GM23338 (cell line): ENCODE data around the gene RAN. TPM values are rescaled to one million over a fixed set of nuclear protein-coding genes. Genes with fewer than 3 reads are reported as not detected.

Experiments
- ATAC-seq: fragments of 200-7000 bp; cut with Tn5 transposase; 3 replicates; pipeline ENCODE4 v1.9.1; 2020
- DNase-seq: peaks from one replicate; pipeline ENCODE4 v3.0.0-alpha.2; 2015; ENCODE audit warnings: low spot score
- H2AFZ ChIP-seq: fragments of 200-600 bp; sonication (generic); 2 replicates; pipeline ENCODE4 v1.8.0; 2016; ENCODE audit warnings: antibody characterized with exemption, mild to moderate bottlenecking, moderate library complexity
- H3F3A ChIP-seq: fragments of 200-600 bp; sonication (generic); replicated peaks from 2 replicates; pipeline ENCODE4 v1.8.0; 2017; ENCODE audit warnings: antibody characterized with exemption, mixed run types, low read depth
- H3K27ac ChIP-seq: fragments of 200-600 bp; sonication (generic); 2 replicates; pipeline ENCODE4 v1.6.1; 2016; ENCODE audit warnings: low read depth
- H3K27me3 ChIP-seq: fragments of 200-600 bp; sonication (generic); 2 replicates; pipeline ENCODE4 v1.8.0; 2016; ENCODE audit warnings: mild to moderate bottlenecking, mixed run types, moderate library complexity; ENCODE audit not compliant: insufficient read depth
- H3K36me3 ChIP-seq: fragments of 200-600 bp; sonication (generic); 2 replicates; pipeline ENCODE4 v1.8.0; 2016; ENCODE audit warnings: mild to moderate bottlenecking; ENCODE audit not compliant: insufficient read depth
- H3K4me1 ChIP-seq: fragments of 200-600 bp; sonication (generic); 2 replicates; pipeline ENCODE4 v1.8.0; 2016; ENCODE audit warnings: mild to moderate bottlenecking, moderate library complexity; ENCODE audit not compliant: insufficient read depth
- H3K4me2 ChIP-seq: fragments of 200-600 bp; sonication (generic); 2 replicates; pipeline ENCODE4 v1.7.1; 2017; ENCODE audit warnings: mixed run types
- H3K4me3 ChIP-seq: fragments of 200-600 bp; sonication (generic); 2 replicates; pipeline ENCODE4 v1.6.1; 2016; ENCODE audit warnings: mixed run types
- H3K79me2 ChIP-seq: fragments of 200-600 bp; sonication (generic); replicated peaks from 2 replicates; pipeline ENCODE4 v1.8.0; 2017; ENCODE audit warnings: mild to moderate bottlenecking; ENCODE audit not compliant: insufficient read depth
- H3K9me2 ChIP-seq: fragments of 200-600 bp; sonication (generic); 2 replicates; pipeline ENCODE4 v1.8.0; 2017; ENCODE audit not compliant: insufficient read depth
- H4K20me1 ChIP-seq: fragments of 200-600 bp; sonication (generic); replicated peaks from 2 replicates; pipeline ENCODE4 v1.8.0; 2017; ENCODE audit warnings: mild to moderate bottlenecking; ENCODE audit not compliant: insufficient read depth
- H3K27ac Mint-ChIP-seq: 2 replicates; pipeline ENCODE4 v1.8.0; 2020; ENCODE audit warnings: inconsistent platforms, mild to moderate bottlenecking, moderate library complexity, mixed read lengths
- H3K27me3 Mint-ChIP-seq: 3 replicates; pipeline ENCODE4 v1.8.0; 2022; ENCODE audit warnings: low read depth, mild to moderate bottlenecking, moderate library complexity, mixed read lengths, inconsistent platforms; ENCODE audit not compliant: insufficient read depth, poor library complexity
- H3K36me3 Mint-ChIP-seq: 3 replicates; pipeline ENCODE4 v1.8.0; 2021; ENCODE audit warnings: low read depth, mild to moderate bottlenecking, inconsistent platforms, moderate library complexity, mixed read lengths
- H3K4me1 Mint-ChIP-seq: 3 replicates; pipeline ENCODE4 v1.8.0; 2020; ENCODE audit warnings: mild to moderate bottlenecking, inconsistent platforms, mixed read lengths
- H3K4me3 Mint-ChIP-seq: 3 replicates; pipeline ENCODE4 v1.8.0; 2021; ENCODE audit warnings: moderate library complexity, mild to moderate bottlenecking, inconsistent platforms, mixed read lengths
- H3K9me3 Mint-ChIP-seq: 3 replicates; pipeline ENCODE4 v1.8.0; 2020; ENCODE audit warnings: moderate library complexity, mild to moderate bottlenecking, inconsistent platforms, mixed read lengths
- CREB1 ChIP-seq: fragments of 250-450 bp; sonication (Bioruptor Pico); IDR thresholded peaks from 2 replicates; pipeline ENCODE4 v1.5.0; 2020; ENCODE audit warnings: low read depth, mild to moderate bottlenecking, moderate library complexity
- CTCF ChIP-seq, 2 experiments: fragments of 200-600 bp in 1 of 2; sonication (generic) in 1 of 2; conservative IDR thresholded peaks; 2 replicates each; pipeline versions ENCODE4 v1.5.1 to v1.6.1; 2016 to 2017; ENCODE audit warnings: antibody characterized with exemption in 2 of 2, low read depth in 2 of 2, mild to moderate bottlenecking in 2 of 2, moderate library complexity in 1 of 2
- ETS1 ChIP-seq: IDR thresholded peaks from 2 replicates; pipeline ENCODE4 v1.6.1; 2016; ENCODE audit warnings: antibody characterized with exemption
- EZH2phosphoT487 ChIP-seq: fragments of 200-600 bp; sonication (generic); IDR thresholded peaks from one replicate; pipeline ENCODE4 v1.8.1; 2018; ENCODE audit warnings: antibody characterized with exemption; ENCODE audit not compliant: unreplicated experiment
- NANOG ChIP-seq: IDR thresholded peaks from 2 replicates; pipeline ENCODE4 v1.6.1; 2016; ENCODE audit warnings: antibody characterized with exemption, borderline replicate concordance
- ZNF331 ChIP-seq: fragments of 250-450 bp; sonication (Bioruptor Pico); IDR thresholded peaks from 2 replicates; pipeline ENCODE4 v1.5.0; 2020; ENCODE audit warnings: low read depth, mild to moderate bottlenecking, moderate library complexity
- ZNF462 ChIP-seq: fragments of 250-450 bp; sonication (Bioruptor Pico); IDR thresholded peaks from 2 replicates; pipeline ENCODE4 v1.5.0; 2020; ENCODE audit warnings: mild to moderate bottlenecking, moderate library complexity
- polyA plus RNA-seq: library from polyadenylated mRNA; unstranded; fragments of >200 nt; fragmentation: Nextera tagmentation; extraction: Ambion mirVana; gene quantifications from 2 replicates; pipeline ENCODE4 v1.2.1, GENCODE V29; 2016
- total RNA-seq: library from RNA; depleted of rRNA; stranded (reverse); fragments of >200 nt; shearing (Covaris generic); gene quantifications from 2 replicates; pipeline ENCODE4 v1.2.3, GENCODE V29; 2014

Gene RAN
- total and polyA plus RNA-seq, 2 experiments from 2014 or later: 976 to 2,289 TPM

- TF ChIP-seq ZNF462 (CRISPR knock-in tag): no peak
- no peak for TF ChIP-seq EZH2phosphoT487
- no peak for TF ChIP-seq ZNF331 (CRISPR knock-in tag)
- TF ChIP-seq CTCF (conservative IDR thresholded peaks at IDR 0.05; ENCODE audit: low read depth in 2 of 2): no peak
- no peak for TF ChIP-seq NANOG
- TF ChIP-seq CREB1 (CRISPR knock-in tag): no peak
Measured at GRCh38 chr12:130835011-130835410, 36.9 kb upstream of the RAN start (continued).

- Histone ChIP-seq H3K36me3 (no peaks in the 10 kb centered on the region), H3K4me3 (no peak overlapping the region), H3K4me2 (peak overlapping the region; percentile 39), H3K9me2 (no peaks in the 10 kb centered on the region), H3K79me2 (peaks cover 75% of the 10 kb centered on the region), H3K27ac (no peak overlapping the region), H3K4me1 (peaks cover 38% of the 10 kb centered on the region), H3K27me3 (peaks cover 15% of the 10 kb centered on the region), H4K20me1 (no peaks in the 10 kb centered on the region), H2AFZ (no peak overlapping the region), H3F3A (peaks cover 8% of the 10 kb centered on the region; the same call in 1 of the 2 replicates)
- H3K9me3 Mint-ChIP-seq: no peaks in the 10 kb centered on the region; the same call in 1 of the 3 replicates
- H3K4me1 Mint-ChIP-seq: peaks cover 60% of the 10 kb centered on the region
- no peak overlapping the region for H3K27ac Mint-ChIP-seq
- ATAC-seq (no peak), DNase-seq (no peak)
- no peak overlapping the region for H3K4me3 Mint-ChIP-seq
- H3K27me3 Mint-ChIP-seq: peaks cover 8% of the 10 kb centered on the region
- H3K36me3 Mint-ChIP-seq: peaks cover 2% of the 10 kb centered on the region; the same call in 2 of the 3 replicates
- TF ChIP-seq EZH2phosphoT487 (no peak), CTCF (conservative IDR thresholded peaks at IDR 0.05; ENCODE audit: low read depth in 2 of 2) (no peak), ETS1 (no peak)
Measured at GRCh38 chr12:130835436-130835835, 36.4 kb upstream of the RAN start.
